Erythroblast (primary cell): Measurements from ENCODE around the gene NAAA.

Experiments
- GATA1 ChIP-seq: IDR thresholded peaks from 2 replicates; pipeline ENCODE4 v1.6.1; 2011; ENCODE audit warnings: low read depth, mild to moderate bottlenecking, control low read depth, low read length, moderate library complexity
- POLR2A ChIP-seq: IDR thresholded peaks from 2 replicates; pipeline ENCODE4 v1.6.1; 2011; ENCODE audit warnings: mild to moderate bottlenecking, low read length

DNA sequence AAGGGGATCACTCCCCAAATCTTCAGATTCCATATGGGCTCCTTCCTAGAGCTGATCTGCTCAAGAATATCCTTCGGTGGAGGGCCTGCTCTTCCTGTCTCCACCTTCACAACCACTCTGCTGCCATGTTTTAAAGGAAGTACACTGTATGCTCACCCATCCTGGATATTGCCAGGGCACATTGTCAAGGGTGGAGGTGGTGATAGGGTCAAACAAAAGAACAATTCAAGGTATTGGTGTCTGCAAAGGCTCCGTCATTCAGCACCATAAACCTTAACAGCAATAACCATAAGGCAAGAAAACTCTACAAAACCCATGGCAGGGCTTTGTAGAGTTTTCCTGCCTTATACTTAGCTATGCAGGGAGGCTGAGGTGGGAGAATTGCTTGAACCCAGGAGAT is 18.9 kb downstream of the NAAA start:
- TF ChIP-seq POLR2A (no peak), GATA1 (no peak)
